ENCODE measurements around the gene NET1. TPM values are rescaled to one million over a fixed set of nuclear protein-coding genes. Genes with fewer than 3 reads are reported as not detected.
"Not testable (repeated sequence)": the region's sequence is repeated elsewhere in the genome, so short reads cannot be mapped to it uniquely, and the experiment has no call there.

NET1 gene
- total and polyA plus RNA-seq, 10 donors, result 4.6 to 19.5 (median 11.1) TPM

- 88 to 94% (median 89%) methylated on average over 9 of the region's 9 CpGs for WGBS, 5 donors
- TF ChIP-seq POLR2AphosphoS5 (IDR thresholded peaks at IDR 0.05), result no peak
- TF ChIP-seq CTCF (IDR thresholded peaks at IDR 0.05 in 8 of 11, conservative IDR thresholded peaks at IDR 0.05 in 3 of 11), result no peak
- no peak for TF ChIP-seq POLR2A (IDR thresholded peaks at IDR 0.05)
- Histone ChIP-seq H3K36me3 (no peaks in the 10 kb centered on the region), H3K9me3 (no peaks in the 10 kb centered on the region), H3K27me3 (replicated peaks in 1 of 7) (peaks cover 0 to 8% (median 0%) of the 10 kb centered on the region in 7 donors), H3K4me1 (no peaks in the 10 kb centered on the region), H3K4me3 (no peak overlapping the region), H3K27ac (no peak overlapping the region)
- intact Hi-C loops (cut with DNase I; ENCODE audit: low total_unique reads), result no loop called here
- DNase-seq, result no peak
Measured at GRCh38 chr10:5400468-5401240, 11.7 kb upstream of the NET1 start.

DNA sequence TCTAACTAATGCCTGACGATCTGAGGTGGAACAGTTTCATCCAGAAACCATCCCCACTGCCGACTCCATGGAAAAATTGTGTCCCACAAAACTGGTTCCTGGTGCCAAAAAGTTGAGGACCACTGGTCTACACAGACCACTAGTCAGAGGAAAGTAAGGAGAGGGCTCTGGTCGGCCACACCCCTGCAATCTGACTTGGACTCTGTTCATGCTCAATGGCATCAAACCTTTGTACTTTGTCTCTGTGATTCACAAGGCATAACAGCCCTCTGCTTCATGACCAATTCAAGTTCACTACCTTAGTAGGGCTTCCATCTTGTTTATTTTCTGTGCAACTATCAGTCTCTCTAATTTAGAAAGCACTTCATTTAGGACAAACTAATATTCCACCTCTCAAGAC is 9.6 kb upstream of the NET1 start:
- TF ChIP-seq CTCF (IDR thresholded peaks at IDR 0.05 in 8 of 11, conservative IDR thresholded peaks at IDR 0.05 in 3 of 11) (no peak), POLR2AphosphoS5 (IDR thresholded peaks at IDR 0.05) (no peak), POLR2A (IDR thresholded peaks at IDR 0.05) (no peak)
- 73 to 93% (median 85%) methylated on average over 3 of the region's 3 CpGs for WGBS, 5 donors
- H3K9me3 ChIP-seq, result no peaks in the 10 kb centered on the region
- H3K4me3 ChIP-seq, result no peak overlapping the region
- no peak overlapping the region for H3K27ac ChIP-seq
- DNase-seq, result no peak
- no peaks in the 10 kb centered on the region for H3K4me1 ChIP-seq
- intact Hi-C loops (cut with DNase I; ENCODE audit: low total_unique reads), result no loop called here
- H3K27me3 ChIP-seq (replicated peaks in 1 of 7), result peaks cover 0 to 2% (median 0%) of the 10 kb centered on the region in 7 donors
- H3K36me3 ChIP-seq, result no peaks in the 10 kb centered on the region

DNA sequence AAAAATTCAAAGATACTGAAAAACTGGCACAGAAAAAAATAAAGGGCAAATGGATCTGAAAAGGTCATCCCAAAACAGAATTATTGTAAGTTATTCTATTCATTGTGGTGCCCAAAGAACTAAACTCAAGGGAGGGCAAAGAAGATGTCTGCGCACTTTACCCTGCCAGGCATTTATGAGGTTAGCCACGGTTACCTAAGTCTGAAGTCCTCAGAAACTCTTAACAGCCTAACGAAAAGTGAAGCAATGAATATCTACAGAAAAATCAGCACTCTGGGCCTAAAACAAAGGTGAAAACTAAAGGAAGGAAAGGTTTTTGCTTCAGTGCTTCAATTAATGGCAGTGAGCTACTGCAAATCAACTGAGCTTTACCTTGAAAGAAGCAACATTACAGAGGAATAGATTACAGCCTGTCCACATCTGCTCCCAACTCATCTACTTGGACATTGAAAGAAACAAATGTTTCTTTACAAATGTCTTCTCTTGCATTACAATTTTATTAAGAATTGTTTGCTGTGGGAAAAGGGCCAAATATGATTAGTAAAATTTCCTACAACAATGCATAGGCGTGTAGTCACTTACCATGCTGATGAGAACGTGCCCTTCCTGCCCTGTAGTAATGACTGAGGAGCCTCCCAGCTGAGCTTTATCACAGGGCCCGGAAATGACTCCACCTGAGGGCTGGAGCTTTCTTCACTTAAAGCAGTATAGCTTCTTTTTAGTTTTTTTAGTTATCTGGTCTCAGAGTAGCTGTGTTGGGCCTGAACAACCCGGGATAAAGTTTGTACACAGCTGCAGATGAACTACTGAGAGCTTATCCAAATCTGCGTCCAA is 7.9 kb upstream of the NET1 start, which contains the start of gene TUBAL3:
TSS of gene TUBAL3 (minus strand) at position 621 of the 834 bp plus-strand sequence. CDS start at position 585, 36 bp downstream.
- Histone ChIP-seq H3K9me3 (no peaks in the 10 kb centered on the region), H3K27ac (no peak within 1 kb of the TSS), H3K4me1 (no peaks in the 10 kb centered on the region), H3K36me3 (no peaks in the 10 kb centered on the region), H3K27me3 (replicated peaks in 1 of 7) (no peaks in the 10 kb centered on the region), H3K4me3 (no peak within 1 kb of the TSS)
- WGBS, 5 donors, result 65 to 78% (median 74%) methylated on average over 8 of the region's 8 CpGs
- DNase-seq, result no peak
- TF ChIP-seq POLR2A (IDR thresholded peaks at IDR 0.05), result no peak
- no peak for TF ChIP-seq POLR2AphosphoS5 (IDR thresholded peaks at IDR 0.05)
- TF ChIP-seq CTCF (IDR thresholded peaks at IDR 0.05 in 8 of 11, conservative IDR thresholded peaks at IDR 0.05 in 3 of 11), result no peak
- intact Hi-C loops (cut with DNase I; ENCODE audit: low total_unique reads), result no loop called here

- H3K4me1 ChIP-seq, result peaks cover 0 to 2% (median 1%) of the 10 kb centered on the region in 6 donors
- DNase-seq, result no peak
- peaks cover 0 to 10% (median 0%) of the 10 kb centered on the region in 7 donors for H3K27me3 ChIP-seq (replicated peaks in 1 of 7)
- no peak for TF ChIP-seq POLR2AphosphoS5 (IDR thresholded peaks at IDR 0.05)
- TF ChIP-seq POLR2A (IDR thresholded peaks at IDR 0.05), result no peak
- TF ChIP-seq CTCF (IDR thresholded peaks at IDR 0.05 in 8 of 11, conservative IDR thresholded peaks at IDR 0.05 in 3 of 11), result no peak
- peaks cover 0 to 5% (median 0%) of the 10 kb centered on the region in 8 donors for H3K9me3 ChIP-seq
- intact Hi-C loops (cut with DNase I; ENCODE audit: low total_unique reads), result no loop called here
- WGBS, 5 donors, result 56 to 86% (median 67%) methylated on average over 1 of the region's 1 CpG
- H3K36me3 ChIP-seq, result no peaks in the 10 kb centered on the region
- H3K27ac ChIP-seq, result no peak overlapping the region
- no peak overlapping the region for H3K4me3 ChIP-seq
Measured at GRCh38 chr10:5406918-5407317, 5.4 kb upstream of the NET1 start.

GRCh38 chr10:5410787-5411186 is 1.6 kb upstream of the NET1 start:
- DNase-seq; intact Hi-C loops (cut with DNase I; ENCODE audit: low total_unique reads); H3K4me3 ChIP-seq; H3K27ac ChIP-seq; H3K9me3 ChIP-seq; H3K36me3 ChIP-seq: not testable (repeated sequence)
- H3K27me3 ChIP-seq (replicated peaks in 1 of 7), result peaks cover 0 to 16% (median 0%) of the 10 kb centered on the region in 7 donors
- H3K4me1 ChIP-seq, result peaks cover 0 to 21% (median 12%) of the 10 kb centered on the region in 6 donors
